H9 (cell line): ENCODE data around the gene CTRB2. TPM values are rescaled to one million over a fixed set of nuclear protein-coding genes. Genes with fewer than 3 reads are reported as not detected.

ENCODE experiments used
- DNase-seq: peaks from one replicate; pipeline ENCODE4 v3.0.0-alpha.2; 2017
- H2AFZ ChIP-seq: one replicate; pipeline ENCODE4 v1.6.1; 2013; ENCODE audit warnings: mild to moderate bottlenecking, low read length, control low read depth, moderate library complexity
- H2AK5ac ChIP-seq: 2 replicates; pipeline ENCODE4 v1.6.1; 2013; ENCODE audit warnings: low read length, control low read depth, mixed read lengths; ENCODE audit not compliant: insufficient read length
- H2BK120ac ChIP-seq: one replicate; pipeline ENCODE4 v1.6.1; 2013; ENCODE audit warnings: low read depth, mild to moderate bottlenecking, low read length, control low read depth, inconsistent platforms; ENCODE audit not compliant: poor library complexity, severe bottlenecking
- H2BK12ac ChIP-seq: 2 replicates; pipeline ENCODE4 v1.6.1; 2013; ENCODE audit warnings: low read length, control low read depth, mixed read lengths, low read depth; ENCODE audit not compliant: insufficient read length
- H2BK15ac ChIP-seq: 2 replicates; pipeline ENCODE4 v1.6.1; 2013; ENCODE audit warnings: low read depth, low read length, control low read depth
- H2BK20ac ChIP-seq: one replicate; pipeline ENCODE4 v1.6.1; 2013; ENCODE audit warnings: low read depth, mild to moderate bottlenecking, low read length, control low read depth, inconsistent platforms; ENCODE audit not compliant: poor library complexity, severe bottlenecking
- H2BK5ac ChIP-seq: 2 replicates; pipeline ENCODE4 v1.6.1; 2013; ENCODE audit warnings: low read length, control low read depth, mixed read lengths; ENCODE audit not compliant: insufficient read length
- H3K14ac ChIP-seq: 2 replicates; pipeline ENCODE4 v1.6.1; 2013; ENCODE audit warnings: low read length, control low read depth; ENCODE audit not compliant: insufficient read depth
- H3K18ac ChIP-seq: 2 replicates; pipeline ENCODE4 v1.6.1; 2013; ENCODE audit warnings: low read depth, mild to moderate bottlenecking, mixed read lengths, low read length, control low read depth; ENCODE audit not compliant: insufficient read length
- H3K23ac ChIP-seq: 2 replicates; pipeline ENCODE4 v1.6.1; 2013; ENCODE audit warnings: low read length, control low read depth, mixed read lengths, low read depth; ENCODE audit not compliant: insufficient read length
- H3K23me2 ChIP-seq: 2 replicates; pipeline ENCODE4 v1.6.1; 2013; ENCODE audit warnings: low read depth, mild to moderate bottlenecking, mixed read lengths, low read length, control low read depth; ENCODE audit not compliant: insufficient read length, poor library complexity, severe bottlenecking
- H3K27ac ChIP-seq: 2 replicates; pipeline ENCODE4 v1.5.1; 2013; ENCODE audit warnings: low read length, control low read depth, mixed read lengths, low read depth; ENCODE audit not compliant: insufficient read length
- H3K27me3 ChIP-seq: 2 replicates; pipeline ENCODE4 v1.6.1; 2013; ENCODE audit warnings: low read length, control low read depth, inconsistent platforms; ENCODE audit not compliant: insufficient read depth
- H3K4ac ChIP-seq: 2 replicates; pipeline ENCODE4 v1.6.1; 2013; ENCODE audit warnings: low read depth, mild to moderate bottlenecking, control low read depth, inconsistent platforms, low read length, moderate library complexity
- H3K4me1 ChIP-seq: 2 replicates; pipeline ENCODE4 v1.6.1; 2013; ENCODE audit warnings: low read length, control low read depth, inconsistent platforms; ENCODE audit not compliant: insufficient read depth
- H3K4me2 ChIP-seq: 2 replicates; pipeline ENCODE4 v1.6.1; 2013; ENCODE audit warnings: low read length, control low read depth, mixed read lengths; ENCODE audit not compliant: insufficient read length, insufficient read depth
- H3K56ac ChIP-seq: 2 replicates; pipeline ENCODE4 v1.6.1; 2013; ENCODE audit warnings: low read depth, mild to moderate bottlenecking, mixed read lengths, low read length, control low read depth; ENCODE audit not compliant: insufficient read length
- H3K79me1 ChIP-seq: 2 replicates; pipeline ENCODE4 v1.6.1; 2013; ENCODE audit warnings: low read depth, mild to moderate bottlenecking, moderate library complexity, low read length, control low read depth, inconsistent platforms; ENCODE audit not compliant: insufficient read depth, poor library complexity, severe bottlenecking
- H3K79me2 ChIP-seq: 2 replicates; pipeline ENCODE4 v1.6.1; 2013; ENCODE audit warnings: low read length, control low read depth, inconsistent platforms; ENCODE audit not compliant: insufficient read depth
- H3K9ac ChIP-seq: 2 replicates; pipeline ENCODE4 v1.6.1; 2013; ENCODE audit warnings: low read length, control low read depth, mixed read lengths; ENCODE audit not compliant: insufficient read length; ENCODE audit errors: extremely low read depth
- H3K9me3 ChIP-seq: one replicate; pipeline ENCODE4 v1.6.1; 2013; ENCODE audit warnings: low read depth, low read length, inconsistent platforms; ENCODE audit not compliant: control insufficient read depth
- H3T11ph ChIP-seq: one replicate; pipeline ENCODE4 v1.6.1; 2013; ENCODE audit warnings: mild to moderate bottlenecking, low read length, control low read depth, inconsistent platforms
- H4K20me1 ChIP-seq: one replicate; pipeline ENCODE4 v1.6.1; 2013; ENCODE audit not compliant: control insufficient read depth, insufficient read length, insufficient read depth
- H4K5ac ChIP-seq: 2 replicates; pipeline ENCODE4 v1.6.1; 2013; ENCODE audit warnings: low read depth, mild to moderate bottlenecking, mixed read lengths, low read length, control low read depth; ENCODE audit not compliant: insufficient read length
- H4K8ac ChIP-seq: replicated peaks from 2 replicates; pipeline ENCODE4 v1.6.1; 2013; ENCODE audit warnings: low read length, control low read depth, mixed read lengths, low read depth; ENCODE audit not compliant: insufficient read length
- H4K91ac ChIP-seq: 2 replicates; pipeline ENCODE4 v1.6.1; 2013; ENCODE audit warnings: low read depth, mild to moderate bottlenecking, moderate library complexity, mixed read lengths, low read length, control low read depth; ENCODE audit not compliant: insufficient read length
- H3K27ac Mint-ChIP-seq, 3 experiments: 2 replicates in 2 of 3; 3 replicates in 1 of 3; pipeline ENCODE4 v1.8.0; 2020 to 2021; ENCODE audit warnings: mixed read lengths in 3 of 3, mild to moderate bottlenecking in 1 of 3, moderate library complexity in 1 of 3
- H3K27me3 Mint-ChIP-seq: 2 replicates; pipeline ENCODE4 v1.8.0; 2021; ENCODE audit warnings: low read depth, mild to moderate bottlenecking, moderate library complexity, mixed read lengths
- H3K36me3 Mint-ChIP-seq, 3 experiments: 2 replicates in 2 of 3; 3 replicates in 1 of 3; pipeline ENCODE4 v1.8.0; 2020 to 2021; ENCODE audit warnings: low read depth in 3 of 3, mixed read lengths in 3 of 3; ENCODE audit not compliant: insufficient read depth in 1 of 3
- H3K4me1 Mint-ChIP-seq, 2 experiments: 2 replicates each; pipeline ENCODE4 v1.8.0; 2020; ENCODE audit warnings: mixed read lengths in 2 of 2
- H3K4me3 Mint-ChIP-seq, 2 experiments: 2 replicates in 1 of 2; 3 replicates in 1 of 2; pipeline ENCODE4 v1.8.0; 2020 to 2021; ENCODE audit warnings: mild to moderate bottlenecking in 2 of 2, mixed read lengths in 2 of 2, moderate library complexity in 1 of 2
- H3K9me3 Mint-ChIP-seq, 2 experiments: 2 replicates in 1 of 2; 3 replicates in 1 of 2; pipeline ENCODE4 v1.8.0; 2020; ENCODE audit warnings: mild to moderate bottlenecking in 2 of 2, mixed read lengths in 2 of 2, moderate library complexity in 1 of 2
- WGBS: extraction: QIAGEN DNeasy Blood & Tissue Kit; methylation state at CpG from one replicate; pipeline ENCODE4 v1.1.7; 2013; ENCODE audit warnings: missing lambda C conversion rate, low lambda C conversion rate, mixed read lengths; ENCODE audit not compliant: insufficient read length; ENCODE audit errors: extremely low coverage; 5-methylcytosine and 5-hydroxymethylcytosine counted together
- total RNA-seq: library from RNA; stranded (reverse); gene quantifications from 2 replicates; pipeline ENCODE4 v1.2.1, GENCODE V29; 2021
- TF ChIP-seq, protein P1 (sequence below): fragments of 200-600 bp; sonication (generic); conservative IDR thresholded peaks from 3 replicates; pipeline ENCODE4 v1.8.0; 2021; ENCODE audit warnings: antibody characterized with exemption, mild to moderate bottlenecking

The CTRB2 gene
- total RNA-seq, 1 experiment from 2014 or later: not detected

DNA sequence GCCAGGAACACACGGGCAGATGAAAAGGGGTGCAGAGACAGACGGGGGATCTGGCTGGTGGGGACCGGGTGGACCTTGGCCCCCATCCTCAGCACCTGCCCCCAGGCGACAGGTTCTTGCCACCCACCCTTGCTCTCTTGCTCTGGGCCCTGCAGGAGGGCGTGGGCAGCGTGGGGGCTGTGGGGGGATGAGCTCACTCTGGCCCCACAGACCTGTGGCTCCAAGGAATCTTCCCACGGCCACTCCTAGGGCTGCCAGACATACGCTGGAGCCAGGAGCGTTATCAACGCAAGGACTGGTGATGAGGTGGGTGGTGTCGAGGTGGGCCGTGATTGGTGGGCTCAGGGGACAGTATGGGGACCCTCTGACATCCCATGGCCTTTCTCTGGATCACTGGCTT lies 18.1 kb upstream of the CTRB2 start:
- Histone ChIP-seq H4K5ac (no peak overlapping the region), H2BK120ac (no peak overlapping the region), H3K27me3 (no peaks in the 10 kb centered on the region), H4K8ac (no peak overlapping the region), H3K23ac (no peak overlapping the region), H3K4me2 (no peak overlapping the region), H3K27ac (no peak overlapping the region), H3K9me3 (no peaks in the 10 kb centered on the region), H2AFZ (no peak overlapping the region), H4K20me1 (no peaks in the 10 kb centered on the region), H3K4ac (no peak overlapping the region), H4K91ac (no peak overlapping the region), H3K14ac (peak overlapping the region; percentile 12; the same call in 1 of the 2 replicates), H2BK20ac (no peak overlapping the region), H3K79me1 (no peaks in the 10 kb centered on the region), H3K23me2 (no peaks in the 10 kb centered on the region), H3K79me2 (no peaks in the 10 kb centered on the region), H2BK15ac (no peak overlapping the region), H2AK5ac (no peak overlapping the region), H3K9ac (no peak overlapping the region), H3K56ac (no peak overlapping the region), H2BK5ac (no peak overlapping the region), H3T11ph (no peak overlapping the region), H2BK12ac (no peak overlapping the region), H3K4me1 (no peaks in the 10 kb centered on the region), H3K18ac (no peak overlapping the region)
- no peak overlapping the region for H3K4me3 Mint-ChIP-seq
- 0 out of 2 replicates have a peak, but pooled peaks cover 2% of the 10 kb centered on the region for H3K27me3 Mint-ChIP-seq
- no peak overlapping the region for H3K27ac Mint-ChIP-seq
- peaks cover 0 to 15% (median 10%) of the 10 kb centered on the region in 3 experiments; a peak in 4 of 7 replicates for H3K36me3 Mint-ChIP-seq
- no peaks in the 10 kb centered on the region for H3K9me3 Mint-ChIP-seq
- no CpG with 5 or more reads among the region's 12 CpGs for WGBS
- TF ChIP-seq, protein P1, sequence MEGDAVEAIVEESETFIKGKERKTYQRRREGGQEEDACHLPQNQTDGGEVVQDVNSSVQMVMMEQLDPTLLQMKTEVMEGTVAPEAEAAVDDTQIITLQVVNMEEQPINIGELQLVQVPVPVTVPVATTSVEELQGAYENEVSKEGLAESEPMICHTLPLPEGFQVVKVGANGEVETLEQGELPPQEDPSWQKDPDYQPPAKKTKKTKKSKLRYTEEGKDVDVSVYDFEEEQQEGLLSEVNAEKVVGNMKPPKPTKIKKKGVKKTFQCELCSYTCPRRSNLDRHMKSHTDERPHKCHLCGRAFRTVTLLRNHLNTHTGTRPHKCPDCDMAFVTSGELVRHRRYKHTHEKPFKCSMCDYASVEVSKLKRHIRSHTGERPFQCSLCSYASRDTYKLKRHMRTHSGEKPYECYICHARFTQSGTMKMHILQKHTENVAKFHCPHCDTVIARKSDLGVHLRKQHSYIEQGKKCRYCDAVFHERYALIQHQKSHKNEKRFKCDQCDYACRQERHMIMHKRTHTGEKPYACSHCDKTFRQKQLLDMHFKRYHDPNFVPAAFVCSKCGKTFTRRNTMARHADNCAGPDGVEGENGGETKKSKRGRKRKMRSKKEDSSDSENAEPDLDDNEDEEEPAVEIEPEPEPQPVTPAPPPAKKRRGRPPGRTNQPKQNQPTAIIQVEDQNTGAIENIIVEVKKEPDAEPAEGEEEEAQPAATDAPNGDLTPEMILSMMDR: no peak
- no peaks in the 10 kb centered on the region for H3K4me1 Mint-ChIP-seq
- DNase-seq: no peak
